GM23338 (cell line): ENCODE measurements around the gene COL21A1. TPM values are rescaled to one million over a fixed set of nuclear protein-coding genes. Genes with fewer than 3 reads are reported as not detected.

ENCODE experiments used
- ATAC-seq: fragments of 200-7000 bp; cut with Tn5 transposase; 3 replicates; pipeline ENCODE4 v1.9.1; 2020
- DNase-seq: peaks from one replicate; pipeline ENCODE4 v3.0.0-alpha.2; 2015; ENCODE audit warnings: low spot score
- H2AFZ ChIP-seq: fragments of 200-600 bp; sonication (generic); 2 replicates; pipeline ENCODE4 v1.8.0; 2016; ENCODE audit warnings: antibody characterized with exemption, mild to moderate bottlenecking, moderate library complexity
- H3F3A ChIP-seq: fragments of 200-600 bp; sonication (generic); replicated peaks from 2 replicates; pipeline ENCODE4 v1.8.0; 2017; ENCODE audit warnings: antibody characterized with exemption, mixed run types, low read depth
- H3K27ac ChIP-seq: fragments of 200-600 bp; sonication (generic); 2 replicates; pipeline ENCODE4 v1.6.1; 2016; ENCODE audit warnings: low read depth
- H3K27me3 ChIP-seq: fragments of 200-600 bp; sonication (generic); 2 replicates; pipeline ENCODE4 v1.8.0; 2016; ENCODE audit warnings: mild to moderate bottlenecking, mixed run types, moderate library complexity; ENCODE audit not compliant: insufficient read depth
- H3K36me3 ChIP-seq: fragments of 200-600 bp; sonication (generic); 2 replicates; pipeline ENCODE4 v1.8.0; 2016; ENCODE audit warnings: mild to moderate bottlenecking; ENCODE audit not compliant: insufficient read depth
- H3K4me1 ChIP-seq: fragments of 200-600 bp; sonication (generic); 2 replicates; pipeline ENCODE4 v1.8.0; 2016; ENCODE audit warnings: mild to moderate bottlenecking, moderate library complexity; ENCODE audit not compliant: insufficient read depth
- H3K4me2 ChIP-seq: fragments of 200-600 bp; sonication (generic); 2 replicates; pipeline ENCODE4 v1.7.1; 2017; ENCODE audit warnings: mixed run types
- H3K4me3 ChIP-seq: fragments of 200-600 bp; sonication (generic); 2 replicates; pipeline ENCODE4 v1.6.1; 2016; ENCODE audit warnings: mixed run types
- H3K79me2 ChIP-seq: fragments of 200-600 bp; sonication (generic); replicated peaks from 2 replicates; pipeline ENCODE4 v1.8.0; 2017; ENCODE audit warnings: mild to moderate bottlenecking; ENCODE audit not compliant: insufficient read depth
- H3K9me2 ChIP-seq: fragments of 200-600 bp; sonication (generic); 2 replicates; pipeline ENCODE4 v1.8.0; 2017; ENCODE audit not compliant: insufficient read depth
- H4K20me1 ChIP-seq: fragments of 200-600 bp; sonication (generic); replicated peaks from 2 replicates; pipeline ENCODE4 v1.8.0; 2017; ENCODE audit warnings: mild to moderate bottlenecking; ENCODE audit not compliant: insufficient read depth
- H3K27ac Mint-ChIP-seq: 2 replicates; pipeline ENCODE4 v1.8.0; 2020; ENCODE audit warnings: inconsistent platforms, mild to moderate bottlenecking, moderate library complexity, mixed read lengths
- H3K27me3 Mint-ChIP-seq: 3 replicates; pipeline ENCODE4 v1.8.0; 2022; ENCODE audit warnings: low read depth, mild to moderate bottlenecking, moderate library complexity, mixed read lengths, inconsistent platforms; ENCODE audit not compliant: insufficient read depth, poor library complexity
- H3K36me3 Mint-ChIP-seq: 3 replicates; pipeline ENCODE4 v1.8.0; 2021; ENCODE audit warnings: low read depth, mild to moderate bottlenecking, inconsistent platforms, moderate library complexity, mixed read lengths
- H3K4me1 Mint-ChIP-seq: 3 replicates; pipeline ENCODE4 v1.8.0; 2020; ENCODE audit warnings: mild to moderate bottlenecking, inconsistent platforms, mixed read lengths
- H3K4me3 Mint-ChIP-seq: 3 replicates; pipeline ENCODE4 v1.8.0; 2021; ENCODE audit warnings: moderate library complexity, mild to moderate bottlenecking, inconsistent platforms, mixed read lengths
- H3K9me3 Mint-ChIP-seq: 3 replicates; pipeline ENCODE4 v1.8.0; 2020; ENCODE audit warnings: moderate library complexity, mild to moderate bottlenecking, inconsistent platforms, mixed read lengths
- CREB1 ChIP-seq: fragments of 250-450 bp; sonication (Bioruptor Pico); IDR thresholded peaks from 2 replicates; pipeline ENCODE4 v1.5.0; 2020; ENCODE audit warnings: low read depth, mild to moderate bottlenecking, moderate library complexity
- ETS1 ChIP-seq: IDR thresholded peaks from 2 replicates; pipeline ENCODE4 v1.6.1; 2016; ENCODE audit warnings: antibody characterized with exemption
- NANOG ChIP-seq: IDR thresholded peaks from 2 replicates; pipeline ENCODE4 v1.6.1; 2016; ENCODE audit warnings: antibody characterized with exemption, borderline replicate concordance
- POLR2AphosphoS5 ChIP-seq: IDR thresholded peaks from 2 replicates; pipeline ENCODE4 v1.6.1; 2016; ENCODE audit warnings: antibody characterized with exemption, low read depth
- REST ChIP-seq: IDR thresholded peaks from one replicate; pipeline ENCODE4 v1.6.1; 2018; ENCODE audit warnings: antibody characterized with exemption; ENCODE audit not compliant: unreplicated experiment
- STAT1 ChIP-seq: IDR thresholded peaks from one replicate; pipeline ENCODE4 v1.6.1; 2016; ENCODE audit warnings: antibody characterized with exemption; ENCODE audit not compliant: unreplicated experiment
- ZNF114 ChIP-seq: fragments of 250-450 bp; sonication (Bioruptor Pico); IDR thresholded peaks from 2 replicates; pipeline ENCODE4 v1.5.0; 2020; ENCODE audit warnings: mild to moderate bottlenecking, moderate library complexity
- ZNF331 ChIP-seq: fragments of 250-450 bp; sonication (Bioruptor Pico); IDR thresholded peaks from 2 replicates; pipeline ENCODE4 v1.5.0; 2020; ENCODE audit warnings: low read depth, mild to moderate bottlenecking, moderate library complexity
- ZNF462 ChIP-seq: fragments of 250-450 bp; sonication (Bioruptor Pico); IDR thresholded peaks from 2 replicates; pipeline ENCODE4 v1.5.0; 2020; ENCODE audit warnings: mild to moderate bottlenecking, moderate library complexity
- polyA plus RNA-seq: library from polyadenylated mRNA; unstranded; fragments of >200 nt; fragmentation: Nextera tagmentation; extraction: Ambion mirVana; gene quantifications from 2 replicates; pipeline ENCODE4 v1.2.1, GENCODE V29; 2016
- total RNA-seq: library from RNA; depleted of rRNA; stranded (reverse); fragments of >200 nt; shearing (Covaris generic); gene quantifications from 2 replicates; pipeline ENCODE4 v1.2.3, GENCODE V29; 2014
- TF ChIP-seq, protein P1 (sequence below), 2 experiments: fragments of 200-600 bp in 1 of 2; sonication (generic) in 1 of 2; conservative IDR thresholded peaks; 2 replicates each; pipeline versions ENCODE4 v1.5.1 to v1.6.1; 2016 to 2017; ENCODE audit warnings: antibody characterized with exemption in 2 of 2, low read depth in 2 of 2, mild to moderate bottlenecking in 2 of 2, moderate library complexity in 1 of 2

The COL21A1 gene
- total and polyA plus RNA-seq, 2 experiments from 2014 or later, result 5.0 to 6.2 TPM

- TF ChIP-seq ZNF462 (CRISPR knock-in tag) (no peak), STAT1 (no peak), ZNF114 (CRISPR knock-in tag) (no peak), ETS1 (no peak)
- TF ChIP-seq, protein P1, sequence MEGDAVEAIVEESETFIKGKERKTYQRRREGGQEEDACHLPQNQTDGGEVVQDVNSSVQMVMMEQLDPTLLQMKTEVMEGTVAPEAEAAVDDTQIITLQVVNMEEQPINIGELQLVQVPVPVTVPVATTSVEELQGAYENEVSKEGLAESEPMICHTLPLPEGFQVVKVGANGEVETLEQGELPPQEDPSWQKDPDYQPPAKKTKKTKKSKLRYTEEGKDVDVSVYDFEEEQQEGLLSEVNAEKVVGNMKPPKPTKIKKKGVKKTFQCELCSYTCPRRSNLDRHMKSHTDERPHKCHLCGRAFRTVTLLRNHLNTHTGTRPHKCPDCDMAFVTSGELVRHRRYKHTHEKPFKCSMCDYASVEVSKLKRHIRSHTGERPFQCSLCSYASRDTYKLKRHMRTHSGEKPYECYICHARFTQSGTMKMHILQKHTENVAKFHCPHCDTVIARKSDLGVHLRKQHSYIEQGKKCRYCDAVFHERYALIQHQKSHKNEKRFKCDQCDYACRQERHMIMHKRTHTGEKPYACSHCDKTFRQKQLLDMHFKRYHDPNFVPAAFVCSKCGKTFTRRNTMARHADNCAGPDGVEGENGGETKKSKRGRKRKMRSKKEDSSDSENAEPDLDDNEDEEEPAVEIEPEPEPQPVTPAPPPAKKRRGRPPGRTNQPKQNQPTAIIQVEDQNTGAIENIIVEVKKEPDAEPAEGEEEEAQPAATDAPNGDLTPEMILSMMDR (conservative IDR thresholded peaks at IDR 0.05; ENCODE audit: low read depth in 2 of 2), result no peak
These were observed 107.3 kb downstream of the COL21A1 start (continued) for GRCh38 chr6:56140090-56140489.

DNA sequence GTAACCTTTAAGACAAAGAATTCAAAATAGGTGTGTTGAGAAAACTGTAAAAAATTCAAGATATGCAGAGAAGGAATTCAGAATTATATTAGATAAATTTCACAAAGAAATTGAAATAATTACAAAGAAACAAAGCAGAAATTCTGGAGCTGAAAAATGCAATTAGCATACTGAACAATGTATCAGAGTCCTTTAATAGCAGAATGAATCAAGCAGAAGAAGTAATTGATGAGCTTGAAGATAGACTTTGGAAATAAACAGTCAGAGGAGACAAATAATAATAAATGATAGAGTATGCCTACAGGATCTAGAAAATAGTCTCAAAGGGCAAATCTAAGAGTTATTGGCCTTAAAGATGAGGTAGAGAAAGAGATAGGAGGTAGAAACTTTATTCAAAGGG lies 131.7 kb downstream of the COL21A1 start:
- Histone ChIP-seq H3K4me1 (no peaks in the 10 kb centered on the region), H3F3A (no peaks in the 10 kb centered on the region), H3K79me2 (no peaks in the 10 kb centered on the region), H3K36me3 (no peaks in the 10 kb centered on the region), H3K27ac (no peak overlapping the region), H3K27me3 (no peaks in the 10 kb centered on the region), H4K20me1 (no peaks in the 10 kb centered on the region), H3K4me2 (no peak overlapping the region), H3K4me3 (no peak overlapping the region), H2AFZ (no peak overlapping the region), H3K9me2 (no peaks in the 10 kb centered on the region)
- H3K4me1 Mint-ChIP-seq, result no peaks in the 10 kb centered on the region
- DNase-seq (no peak), ATAC-seq (no peak)
- H3K36me3 Mint-ChIP-seq, result 0 out of 3 replicates have a peak, but pooled peaks cover 3% of the 10 kb centered on the region
- H3K9me3 Mint-ChIP-seq, result peaks cover 6% of the 10 kb centered on the region; the same call in 2 of the 3 replicates
- no peak overlapping the region for H3K4me3 Mint-ChIP-seq
- no peak overlapping the region for H3K27ac Mint-ChIP-seq
- H3K27me3 Mint-ChIP-seq, result no peaks in the 10 kb centered on the region
- TF ChIP-seq POLR2AphosphoS5 (no peak), CREB1 (CRISPR knock-in tag) (no peak), NANOG (no peak), REST (no peak), ZNF331 (CRISPR knock-in tag) (no peak), ETS1 (no peak)
